Common myeloid progenitor, CD34-positive (primary cell): ENCODE results near the gene UBALD1.

Source experiments
- CTCF ChIA-PET: fragments of 350-600 bp; sonication (Branson Sonifier 250); formaldehyde crosslinking; loops from one replicate; lab custom pipeline; 2021; ENCODE audit warnings: antibody characterized with exemption; lab: Charles Lee
- POLR2A ChIA-PET: fragments of 350-600 bp; sonication (Branson Sonifier 250); formaldehyde crosslinking; loops from one replicate; lab custom pipeline; 2021; ENCODE audit warnings: antibody characterized with exemption; lab: Charles Lee
- DNase-seq, 3 donors: peaks; one replicate each; pipeline versions ENCODE4 v3.0.0 to v3.0.0-alpha.2; 2013
- H3K27ac ChIP-seq, 2 experiments: 1 replicate in 1 of 2; 2 replicates in 1 of 2; pipeline ENCODE4 v1.7.0; 2013; ENCODE audit warnings: inconsistent platforms in 2 of 2, low read length in 2 of 2, mild to moderate bottlenecking in 2 of 2, low read depth in 1 of 2, moderate library complexity in 1 of 2; ENCODE audit not compliant: severe bottlenecking in 2 of 2, insufficient read depth in 1 of 2, poor library complexity in 1 of 2
- H3K27me3 ChIP-seq, 5 experiments: replicated peaks in 2 of 5; 1 replicate in 3 of 5; 2 replicates in 2 of 5; pipeline versions ENCODE4 v1.6.1 to v1.7.0; 2013; ENCODE audit warnings: low read length in 4 of 5, mild to moderate bottlenecking in 2 of 5, moderate library complexity in 2 of 5, inconsistent platforms in 1 of 5; ENCODE audit not compliant: insufficient read depth in 5 of 5, control insufficient read depth in 4 of 5
- H3K36me3 ChIP-seq, 4 experiments: 1 replicate in 2 of 4; 2 replicates in 2 of 4; pipeline versions ENCODE4 v1.6.1 to v1.7.0; 2013; ENCODE audit warnings: low read length in 3 of 4, control low read depth in 1 of 4, mild to moderate bottlenecking in 1 of 4; ENCODE audit not compliant: control insufficient read depth in 4 of 4, insufficient read depth in 4 of 4
- H3K4me1 ChIP-seq, 4 experiments: 1 replicate in 3 of 4; 2 replicates in 1 of 4; pipeline versions ENCODE4 v1.6.1 to v1.7.1; 2013; ENCODE audit warnings: low read length in 3 of 4, mild to moderate bottlenecking in 3 of 4, control low read depth in 1 of 4, inconsistent platforms in 1 of 4, moderate library complexity in 1 of 4; ENCODE audit not compliant: control insufficient read depth in 4 of 4, insufficient read depth in 4 of 4; ENCODE audit errors: control extremely low read depth in 1 of 4
- H3K4me3 ChIP-seq, 7 experiments: 1 replicate in 4 of 7; 2 replicates in 3 of 7; pipeline versions ENCODE4 v1.5.1 to v1.7.0; 2013; ENCODE audit warnings: mild to moderate bottlenecking in 7 of 7, low read length in 6 of 7, moderate library complexity in 6 of 7, inconsistent platforms in 2 of 7, low read depth in 2 of 7, control low read depth in 1 of 7; ENCODE audit not compliant: insufficient read depth in 4 of 7, control insufficient read depth in 1 of 7; ENCODE audit errors: extremely low read depth in 1 of 7
- H3K9me3 ChIP-seq, 5 experiments: 1 replicate in 4 of 5; 2 replicates in 1 of 5; pipeline versions ENCODE4 v1.6.1 to v1.7.1; 2013; ENCODE audit warnings: low read length in 4 of 5, mild to moderate bottlenecking in 2 of 5, inconsistent platforms in 1 of 5, low read depth in 1 of 5, moderate library complexity in 1 of 5; ENCODE audit not compliant: control insufficient read depth in 4 of 5, insufficient read depth in 2 of 5; ENCODE audit errors: control extremely low read depth in 1 of 5
- WGBS: methylation state at CpG from one replicate; pipeline ENCODE4 v1.1.5; 2013; ENCODE audit not compliant: insufficient coverage; 5-methylcytosine and 5-hydroxymethylcytosine counted together

Gene UBALD1

GRCh38 chr16:4626396-4626795, 11.7 kb upstream of the UBALD1 start:
- ChIA-PET CTCF (interaction anchor here (0.7 to 4.6 kb wide), 6 partner anchors 10 to 35 kb away, joined by 3 to 27 read pairs (median 3); partner anchors contain the start of gene UBALD1), POLR2A (no interaction called here)
- H3K27ac ChIP-seq = no peak overlapping the region
- H3K4me1 ChIP-seq = peaks cover 0 to 27% (median 22%) of the 10 kb centered on the region in 4 experiments
- peak overlapping the region in 3 of 7 experiments; percentile 78 to 93 (median 86) for H3K4me3 ChIP-seq
- 85% methylated on average over 5 of the region's 6 CpGs for WGBS
- no peaks in the 10 kb centered on the region for H3K27me3 ChIP-seq
- DNase-seq = no peak
- H3K36me3 ChIP-seq = peaks cover 0 to 8% (median 2%) of the 10 kb centered on the region in 4 experiments
- H3K9me3 ChIP-seq = peaks cover 0 to 2% (median 0%) of the 10 kb centered on the region in 5 experiments

- Histone ChIP-seq H3K36me3 (peaks cover 0 to 4% (median 0%) of the 10 kb centered on the region in 4 experiments), H3K4me3 (peak overlapping the region; percentile 78 to 94 (median 90)), H3K27ac (peak overlapping the region; percentile 98 to 99), H3K4me1 (peaks cover 0 to 27% (median 22%) of the 10 kb centered on the region in 4 experiments), H3K27me3 (no peaks in the 10 kb centered on the region), H3K9me3 (no peaks in the 10 kb centered on the region)
- CTCF ChIA-PET = interaction anchor here (0.6 to 4.6 kb wide), 8 partner anchors 9 to 51 kb away, joined by 3 to 27 read pairs (median 3); partner anchors contain the start of gene UBALD1
- peak in 1 of 3 donors; percentile 83 for DNase-seq
- WGBS = 15% methylated on average over 8 of the region's 11 CpGs
- POLR2A ChIA-PET = interaction anchor here (1.8 to 2.2 kb wide), 2 partner anchors 10 to 25 kb away, joined by 6 to 11 read pairs; partner anchors contain the start of gene UBALD1
Measured at GRCh38 chr16:4625560-4626159, 11.0 kb upstream of the UBALD1 start.

- ChIA-PET CTCF (interaction anchor here (1.0 to 4.6 kb wide), 12 partner anchors 9 to 147 kb away, joined by 3 to 27 read pairs (median 4); partner anchors contain the start of gene UBALD1), POLR2A (interaction anchor here (1.8 to 2.2 kb wide), 2 partner anchors 9 to 25 kb away, joined by 6 to 11 read pairs; partner anchors contain the start of gene UBALD1)
- H3K27ac ChIP-seq = peak overlapping the region; percentile 98 to 99
- H3K27me3 ChIP-seq = no peaks in the 10 kb centered on the region
- H3K36me3 ChIP-seq = peaks cover 0 to 4% (median 0%) of the 10 kb centered on the region in 4 experiments
- H3K4me1 ChIP-seq = peaks cover 0 to 27% (median 22%) of the 10 kb centered on the region in 4 experiments
- DNase-seq = peak in 2 of 3 donors; percentile 53 to 81
- no peaks in the 10 kb centered on the region for H3K9me3 ChIP-seq
- WGBS = under 1% methylated on average over 75 of the region's 80 CpGs
- peak overlapping the region; percentile 78 to 94 (median 90) for H3K4me3 ChIP-seq
Measured at GRCh38 chr16:4624827-4625559, 10.3 kb upstream of the UBALD1 start.

DNA sequence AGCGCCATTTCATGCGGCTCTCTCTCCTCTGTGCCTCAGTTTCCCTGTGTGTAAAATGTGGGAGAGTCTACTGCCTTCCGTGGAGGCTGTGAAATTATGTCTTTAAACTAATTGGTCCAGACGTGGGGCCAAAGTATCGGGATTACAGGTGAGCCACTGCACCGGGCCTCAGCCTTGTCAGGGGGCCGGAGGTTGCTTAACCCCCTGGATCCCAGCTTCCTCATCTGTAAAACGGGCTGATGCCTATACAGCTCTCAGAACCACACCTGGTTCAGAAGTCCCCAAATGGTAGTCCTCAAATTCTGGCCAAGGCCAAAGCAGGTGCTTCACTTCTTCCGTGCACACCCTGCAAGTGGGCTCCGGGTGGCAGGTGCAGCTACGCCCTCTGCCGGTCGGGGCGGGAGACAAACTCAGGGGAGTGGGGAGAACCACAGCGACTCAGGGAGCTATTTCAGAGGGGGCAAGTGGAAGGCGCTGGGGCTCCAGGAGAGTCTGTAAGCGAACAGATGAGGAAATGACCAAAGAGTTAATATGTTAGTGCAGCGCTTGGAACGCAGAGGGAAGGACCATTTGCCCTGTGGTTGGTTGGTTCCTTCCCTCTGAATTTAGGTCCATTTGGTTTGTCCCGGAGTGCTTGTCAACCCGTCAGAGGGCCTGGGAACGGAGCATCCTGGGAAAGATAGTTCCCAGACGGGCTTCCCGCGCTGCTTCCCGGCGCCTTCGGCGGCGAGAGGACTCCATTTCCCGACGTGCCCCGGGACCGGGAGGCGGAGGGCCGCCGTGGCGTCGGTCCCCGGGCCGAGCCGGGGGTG, 9.5 kb upstream of the UBALD1 start, which contains the start of gene MGRN1:
MGRN1 (plus strand) TSS at position 812 of the 812 bp plus-strand sequence. CDS start 135 bp downstream, outside the sequence.
- Histone ChIP-seq H3K36me3 (peaks cover 0 to 4% (median 0%) of the 10 kb centered on the region in 4 experiments), H3K9me3 (no peaks in the 10 kb centered on the region), H3K27ac (peak within 1 kb of the TSS; percentile 98 to 99), H3K4me3 (peak within 1 kb of the TSS; percentile 78 to 94 (median 90)), H3K27me3 (no peaks in the 10 kb centered on the region), H3K4me1 (peaks cover 0 to 27% (median 22%) of the 10 kb centered on the region in 4 experiments)
- peak; percentile 96 to 97 (median 97) for DNase-seq
- ChIA-PET POLR2A (interaction anchor here (0.6 to 2.2 kb wide), 3 partner anchors 9 to 77 kb away, joined by 3 to 11 read pairs (median 6); partner anchors contain the start of gene UBALD1), CTCF (interaction anchor here (0.7 to 4.6 kb wide), 14 partner anchors 8 to 146 kb away, joined by 3 to 27 read pairs (median 4); partner anchors contain the start of genes DNAAF8 and UBALD1)
- WGBS = 12% methylated on average over 40 of the region's 42 CpGs

- H3K27ac ChIP-seq = no peak overlapping the region
- no peaks in the 10 kb centered on the region for H3K9me3 ChIP-seq
- peaks cover 0 to 28% (median 23%) of the 10 kb centered on the region in 4 experiments for H3K4me1 ChIP-seq
- no peak for DNase-seq
- H3K4me3 ChIP-seq = no peak overlapping the region
- ChIA-PET CTCF (interaction anchor here (0.7 to 4.6 kb wide), 15 partner anchors 7 to 205 kb away, joined by 3 to 27 read pairs (median 3); partner anchors contain the start of genes DNAAF8 and UBALD1), POLR2A (interaction anchor here (0.6 to 2.2 kb wide), 3 partner anchors 8 to 76 kb away, joined by 3 to 11 read pairs (median 6); partner anchors contain the start of gene UBALD1)
- no peaks in the 10 kb centered on the region for H3K27me3 ChIP-seq
- H3K36me3 ChIP-seq = peaks cover 0 to 4% (median 0%) of the 10 kb centered on the region in 4 experiments
- 84% methylated on average over 7 of the region's 7 CpGs for WGBS
Measured at GRCh38 chr16:4623593-4623992, 8.9 kb upstream of the UBALD1 start.
